ENCODE data around the gene C1orf226. TPM values are rescaled to one million over a fixed set of nuclear protein-coding genes. Genes with fewer than 3 reads are reported as not detected.

Gene C1orf226
- total and polyA plus RNA-seq, 2 of the 4 experiments (the other 2 are of a cell fraction): under 0.01 to 0.10 TPM

- Histone ChIP-seq H2AK9ac (replicated peaks; ENCODE audit: low read depth, low read length, poor library complexity) (no peak overlapping the region), H4K5ac (ENCODE audit: low read depth, low read length) (no peak overlapping the region), H3K18ac (ENCODE audit: low read depth, low read length) (no peak overlapping the region), H4K91ac (ENCODE audit: insufficient read depth, low read depth, low read length) (no peak overlapping the region), H2BK5ac (ENCODE audit: low read depth, low read length, poor library complexity, severe bottlenecking) (no peak overlapping the region), H3K4me2 (ENCODE audit: low read depth, low read length) (no peak overlapping the region), H4K8ac (ENCODE audit: low read depth in 2 of 2, low read length in 2 of 2) (no peak overlapping the region), H3K9me1 (ENCODE audit: insufficient read depth, low read length) (no peaks in the 10 kb centered on the region), H2AFZ (replicated peaks; ENCODE audit: low read length, poor library complexity) (no peak overlapping the region), H3K27ac (ENCODE audit: insufficient read depth, low read length) (no peak overlapping the region), H3K27me3 (ENCODE audit: control insufficient read depth, insufficient read depth, low read length) (peaks cover 24% of the 10 kb centered on the region), H3K23ac (ENCODE audit: low read depth, low read length) (no peak overlapping the region), H3K9ac (ENCODE audit: low read depth, low read length) (no peak overlapping the region), H3K4ac (ENCODE audit: low read depth, low read length) (no peak overlapping the region), H2BK20ac (ENCODE audit: low read depth, low read length) (no peak overlapping the region), H3K56ac (ENCODE audit: extremely low read depth, insufficient read depth, low read length) (no peak overlapping the region), H4K20me1 (ENCODE audit: insufficient read depth, low read length) (no peaks in the 10 kb centered on the region), H2BK15ac (ENCODE audit: low read depth, low read length) (no peak overlapping the region), H3K14ac (replicated peaks; ENCODE audit: low read depth, low read length) (no peak overlapping the region), H3K36me3 (ENCODE audit: control insufficient read depth, insufficient read depth, low read length) (no peaks in the 10 kb centered on the region), H3K4me3 (ENCODE audit: insufficient read depth, low read depth, low read length) (no peak overlapping the region), H2AK5ac (ENCODE audit: low read depth, low read length) (no peak overlapping the region), H3K9me3 (ENCODE audit: control insufficient read depth, insufficient read depth, low read length) (no peaks in the 10 kb centered on the region), H3K4me1 (ENCODE audit: control insufficient read depth, insufficient read depth, low read length) (no peaks in the 10 kb centered on the region), H3K79me1 (ENCODE audit: low read depth in 1 of 2, low read length in 2 of 2) (no peaks in the 10 kb centered on the region), H2BK120ac (ENCODE audit: low read depth, low read length) (no peak overlapping the region)
- ChIA-PET POLR2A (ENCODE audit: unreplicated experiment) (no interaction called here), CTCF (interaction anchor here (0.9 to 1.4 kb wide), 3 partner anchors 12 to 324 kb away, joined by 3 to 7 read pairs (median 6); no protein-coding TSS in a partner anchor)
- ATAC-seq (ENCODE audit: low read depth): no peak
- no TSS peak for BruUV-seq (replicated peaks)
- WGBS, 2 experiments (ENCODE audit: extremely low coverage in 2 of 2, insufficient read length in 1 of 2): 60% methylated on average over 1 of the region's 6 CpGs; no CpG with 5 or more reads in 1 of the 2 experiments
- in situ Hi-C loops (cut with MboI; ENCODE audit: low sequenced_read_pairs) (loop anchor here (25.0 kb wide), 1 partner anchor 593 kb away; no protein-coding TSS in a partner anchor), dilution Hi-C loops (cut with HindIII; ENCODE audit: low sequenced_read_pairs, unreplicated experiment) (no loop called here), intact Hi-C loops (cut with micrococcal nuclease) (no loop called here)
- TF ChIP-seq RCOR1 (IDR thresholded peaks at IDR 0.05; ENCODE audit: insufficient replicate concordance, low read length) (no peak), MAFK (IDR thresholded peaks at IDR 0.05; ENCODE audit: low read depth, low read length) (no peak), RFX5 (IDR thresholded peaks at IDR 0.05; ENCODE audit: low read depth, low read length) (no peak), NFE2L2 (IDR thresholded peaks at IDR 0.05; ENCODE audit: low read depth, low read length) (no peak), SMC3 (IDR thresholded peaks at IDR 0.05; ENCODE audit: low read depth, low read length) (no peak), USF2 (IDR thresholded peaks at IDR 0.05; ENCODE audit: low read depth, low read length) (no peak), ELK1 (IDR thresholded peaks at IDR 0.05; ENCODE audit: borderline replicate concordance, low read depth, low read length) (no peak), BHLHE40 (IDR thresholded peaks at IDR 0.05; ENCODE audit: low read depth, low read length) (no peak), CEBPB (IDR thresholded peaks at IDR 0.05; ENCODE audit: low read depth, low read length) (no peak)
- no peak for DNase-seq
These were observed 1.3 kb upstream of the C1orf226 start for GRCh38 chr1:162380061-162380846.

Data from IMR-90 (cell line).